Hematopoietic multipotent progenitor cell treated with erythropoietin and hydrocortisone succinate and interleukin-3 and kit ligand, for 8 days (in vitro differentiated cells): ENCODE measurements around the gene TNNI2.

Experiments
- DNase-seq: peaks from one replicate; pipeline ENCODE4 v3.0.0-alpha.2; 2015

TNNI2 gene

GRCh38 chr11:1847006-1847735 lies 8.4 kb downstream of the TNNI2 start:
- DNase-seq, result no peak

GRCh38 chr11:1847926-1848639 lies 9.3 kb downstream of the TNNI2 start:
- DNase-seq, result no peak

- no peak for DNase-seq
Measured at GRCh38 chr11:1848640-1849430, 10.1 kb downstream of the TNNI2 start.

GRCh38 chr11:1851468-1852180 lies 12.8 kb downstream of the TNNI2 start:
- DNase-seq, result no peak

DNA sequence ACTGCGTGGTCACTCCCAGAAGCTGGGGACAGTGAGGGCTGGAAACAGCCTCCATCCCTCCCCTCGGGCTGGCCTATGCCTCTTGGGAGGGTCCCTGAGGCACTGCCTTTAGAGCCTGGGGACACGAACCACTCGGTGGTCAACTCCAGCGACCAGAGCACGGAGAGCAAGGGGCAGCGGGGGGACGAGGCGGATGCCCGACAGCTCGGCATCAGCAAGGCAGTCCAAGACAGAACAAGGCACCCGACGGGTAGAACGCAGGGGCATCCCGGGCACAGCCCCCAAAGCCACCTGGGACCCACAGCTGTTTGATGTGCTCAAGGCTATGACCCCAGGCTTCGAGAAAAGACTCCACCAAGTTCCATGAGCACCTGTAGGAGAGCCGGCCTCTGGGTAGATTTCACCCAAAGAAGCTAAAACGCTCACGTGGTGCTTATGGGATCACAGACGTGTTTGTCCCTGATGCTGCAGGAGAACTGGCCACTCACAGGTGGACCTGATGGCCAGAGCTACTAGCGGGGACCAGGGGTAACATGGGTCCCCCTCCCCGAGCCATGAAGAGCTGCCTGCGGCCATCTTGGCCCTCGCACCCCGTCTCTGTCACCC lies 13.6 kb downstream of the TNNI2 start:
- no peak for DNase-seq

- no peak for DNase-seq
Measured at GRCh38 chr11:1852877-1853276, 14.1 kb downstream of the TNNI2 start, which contains the start of gene LSP1. TSS of gene LSP1 (plus strand) at chr11:1853084. CDS start at chr11:1853145, 61 bp downstream.

GRCh38 chr11:1853376-1854131 lies 14.8 kb downstream of the TNNI2 start:
- no peak for DNase-seq

- no peak for DNase-seq
Measured at GRCh38 chr11:1854132-1854948, 15.6 kb downstream of the TNNI2 start.

DNA sequence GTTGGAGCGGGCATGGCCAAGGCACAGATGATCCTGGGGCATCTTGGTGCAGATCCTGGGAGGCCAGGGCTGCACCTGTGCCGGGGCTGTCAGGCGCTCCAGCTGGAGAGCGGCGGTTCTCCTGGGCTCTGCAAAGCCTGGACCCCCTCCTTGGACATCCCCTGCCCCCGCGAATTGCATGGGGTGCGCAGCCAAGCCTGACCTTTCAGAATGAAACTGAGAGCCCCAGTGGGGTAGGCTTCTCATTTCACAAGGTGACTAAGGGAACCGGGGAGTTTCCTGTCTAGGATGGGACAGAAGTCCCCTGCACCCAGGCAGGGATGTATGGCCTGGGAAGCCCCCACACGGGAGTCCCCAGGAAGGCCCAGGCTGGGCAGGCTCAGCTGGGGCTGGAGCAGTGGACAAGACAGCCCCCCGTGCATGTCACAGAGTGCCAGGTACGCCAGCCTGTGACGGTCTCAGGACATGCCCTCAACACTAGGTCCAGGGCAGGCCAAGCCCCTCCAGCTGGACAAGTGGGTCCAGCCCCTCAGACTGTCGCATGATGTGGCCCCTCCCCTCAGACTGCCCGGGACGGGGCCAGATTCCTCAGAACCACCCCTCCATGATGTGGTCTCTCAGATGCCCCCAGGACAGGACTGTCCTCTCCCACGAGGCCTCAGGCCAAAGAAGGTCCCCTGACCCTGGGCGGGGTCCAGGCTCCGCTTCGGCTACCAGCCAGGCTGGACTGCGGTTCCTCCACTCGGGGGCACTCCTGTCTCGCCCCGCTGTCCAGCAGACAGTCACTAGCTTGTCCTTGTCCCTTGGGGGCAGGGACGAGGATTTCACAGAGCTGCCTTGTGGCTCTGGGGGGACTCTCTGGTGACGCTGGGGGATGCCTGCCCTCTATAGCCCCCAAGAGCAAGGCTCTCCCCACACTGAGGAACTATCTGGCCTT lies 16.4 kb downstream of the TNNI2 start:
- no peak for DNase-seq

DNA sequence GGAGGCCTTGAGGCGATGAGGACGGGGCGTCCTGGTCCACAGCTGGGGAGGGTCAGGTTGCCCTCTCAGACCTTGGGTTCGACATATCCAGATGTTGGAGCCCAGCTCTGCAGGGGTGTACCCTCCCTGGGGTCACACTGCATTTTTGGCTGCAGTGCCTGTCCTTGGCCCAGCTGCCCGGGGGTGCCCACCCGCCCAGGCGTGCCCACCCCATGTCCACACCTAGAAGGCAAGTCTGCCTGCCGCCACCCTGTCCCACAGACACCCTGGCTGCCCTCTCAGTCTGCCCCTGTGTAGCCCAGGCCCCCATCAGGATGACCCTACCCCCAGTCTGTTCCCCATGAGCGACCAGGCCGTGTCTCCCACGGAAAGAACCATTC lies 17.1 kb downstream of the TNNI2 start:
- DNase-seq, result no peak

DNA sequence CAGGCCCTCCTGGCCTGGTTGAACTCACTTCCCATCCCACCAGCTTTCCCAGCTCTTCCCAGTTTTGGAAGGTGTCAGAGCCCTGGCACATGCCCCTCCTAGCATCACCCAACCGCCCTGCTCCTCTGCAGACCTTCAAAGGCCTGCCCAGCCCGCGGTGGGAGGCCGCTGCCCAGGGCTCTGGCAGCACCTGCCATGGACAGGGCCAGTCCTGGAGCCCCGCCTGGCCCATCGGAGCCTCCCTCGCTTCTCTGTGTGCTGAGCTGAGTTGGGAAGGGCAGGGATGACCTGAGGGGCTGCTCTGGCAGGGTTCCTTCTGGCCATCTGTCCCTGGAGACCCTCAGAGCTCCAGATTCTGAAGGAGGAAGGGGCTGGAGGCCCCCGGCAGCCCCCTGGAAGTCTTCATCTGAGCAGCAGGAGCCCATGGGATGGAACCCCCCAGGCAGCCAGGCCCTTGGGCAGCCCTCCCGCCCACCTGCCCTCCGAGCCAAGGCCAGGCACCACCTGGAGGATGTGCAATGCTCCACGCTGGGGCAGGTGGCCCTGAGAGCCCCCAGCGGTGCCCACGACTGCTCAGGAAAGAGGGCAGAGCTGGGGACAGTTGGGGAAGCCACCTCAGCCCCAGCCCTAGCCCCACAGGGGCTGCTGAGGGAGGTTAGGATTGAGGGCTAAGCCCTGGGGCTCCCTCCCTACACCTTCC lies 17.7 kb downstream of the TNNI2 start:
- DNase-seq, result no peak

- DNase-seq, result no peak
Measured at GRCh38 chr11:1857064-1857463, 18.3 kb downstream of the TNNI2 start.

DNA sequence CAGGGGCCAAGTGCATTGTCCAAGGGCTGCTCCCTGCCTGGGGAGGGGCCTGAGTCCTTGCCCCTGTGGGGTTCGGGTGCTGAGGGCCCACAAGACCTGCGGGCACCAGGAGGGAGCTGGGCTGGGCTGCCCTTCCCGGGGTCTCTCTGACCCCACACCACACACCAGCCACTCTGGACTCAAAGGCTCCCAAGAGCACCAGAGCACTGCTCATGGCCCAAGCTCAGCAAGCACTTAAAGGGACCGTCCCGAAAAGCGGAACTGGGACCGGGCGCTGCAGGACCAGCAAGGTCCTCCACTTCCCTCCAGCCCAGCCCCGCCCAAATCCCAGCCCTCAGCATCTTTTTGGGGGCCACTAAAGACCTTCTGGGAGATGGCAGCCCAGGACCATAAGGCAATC lies 19.4 kb downstream of the TNNI2 start:
- DNase-seq, result no peak

DNA sequence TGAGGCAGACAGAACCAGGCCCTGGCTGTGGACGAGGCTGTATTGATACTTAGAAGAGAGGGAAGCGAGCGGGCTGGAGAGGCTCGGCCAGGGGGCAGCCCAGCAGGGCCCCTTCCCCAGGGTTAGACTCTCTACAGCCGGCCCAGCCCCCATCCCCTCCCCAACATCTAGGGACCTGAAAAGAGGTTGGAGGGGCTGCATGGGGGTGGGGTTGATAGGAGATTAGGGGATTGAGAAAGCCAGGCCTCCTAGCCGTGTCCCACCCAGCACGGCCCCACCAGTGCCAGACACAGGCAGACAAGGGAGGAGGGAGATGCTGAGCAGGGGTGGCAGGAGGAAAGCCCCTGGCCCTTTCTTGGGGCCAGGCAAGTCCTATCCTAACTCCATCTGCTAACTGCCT lies 19.8 kb downstream of the TNNI2 start:
- DNase-seq, result no peak

DNA sequence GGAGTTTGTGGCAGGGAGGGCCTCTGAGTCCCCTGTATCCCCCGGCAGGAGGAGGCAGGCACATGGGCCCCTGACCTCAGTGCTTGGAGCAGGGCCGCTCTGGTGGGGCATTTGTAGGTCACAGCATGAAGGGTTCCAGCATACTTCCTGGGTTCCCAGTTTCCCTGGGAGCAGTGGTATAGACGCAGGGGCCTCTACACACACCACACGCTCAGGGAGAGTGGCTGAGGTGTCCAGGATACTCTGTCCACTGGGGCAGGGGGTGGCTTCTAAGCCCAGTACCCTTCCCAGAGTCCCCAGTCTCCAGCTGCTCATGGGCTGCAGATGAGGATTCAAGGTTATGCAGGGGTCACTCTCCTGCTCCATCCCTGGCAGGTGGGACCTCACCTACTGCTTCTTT lies 20.2 kb downstream of the TNNI2 start:
- DNase-seq, result no peak

DNA sequence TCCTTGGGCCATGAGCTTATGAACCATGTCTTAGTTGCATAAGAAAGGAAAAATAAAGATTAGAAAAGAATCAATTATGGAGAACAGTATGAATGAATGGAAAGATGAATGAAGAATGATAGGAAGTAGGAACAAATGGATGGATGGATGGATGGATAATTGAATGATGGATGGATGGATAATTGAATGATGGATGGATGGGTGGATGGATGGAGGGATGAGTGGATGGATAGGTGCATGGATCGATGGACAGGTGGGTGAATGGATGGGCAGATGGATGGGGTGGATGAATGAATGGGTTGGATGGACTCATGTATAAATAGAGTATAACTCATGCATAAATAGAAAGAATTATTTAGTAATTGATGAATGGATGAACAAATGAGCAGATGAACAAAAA lies 21.3 kb downstream of the TNNI2 start:
- DNase-seq, result no peak

GRCh38 chr11:1861435-1862411 lies 22.9 kb downstream of the TNNI2 start:
- no peak for DNase-seq
